VCaP (cell line): ENCODE results near the gene DEFB116.

Experiments used
- H3K27ac ChIP-seq: fragments of 450-650 bp; 2 replicates; pipeline ENCODE4 v1.5.1; 2017
- CTCF ChIP-seq: fragments of 450-650 bp; conservative IDR thresholded peaks from 2 replicates; pipeline ENCODE4 v1.5.1; 2017; ENCODE audit warnings: mild to moderate bottlenecking, moderate library complexity

Gene DEFB116

GRCh38 chr20:31260326-31260932 lies 48.0 kb downstream of the DEFB116 start:
- peak; percentile 89 for TF ChIP-seq CTCF
- no peak overlapping the region for H3K27ac ChIP-seq

DNA sequence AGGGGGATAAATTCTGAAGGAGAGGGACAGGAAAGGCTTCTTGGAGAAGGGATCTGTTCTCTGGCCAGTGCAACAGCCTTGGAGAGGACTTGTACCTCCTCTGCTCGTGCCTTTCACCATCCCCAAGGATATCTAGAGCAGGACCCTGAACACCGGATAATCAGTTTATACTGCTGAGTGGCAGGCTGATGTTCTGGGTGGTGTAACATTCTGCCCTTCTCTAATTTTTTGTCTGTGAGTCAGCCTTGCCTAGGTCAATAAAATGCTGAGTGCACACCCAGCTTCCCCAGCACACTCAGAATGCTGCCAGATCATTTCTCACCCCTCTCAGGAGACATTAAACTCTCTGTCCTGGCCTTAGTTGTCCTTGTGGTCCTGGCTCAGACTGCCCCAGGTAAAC lies 51.0 kb downstream of the DEFB116 start, which contains the start of gene DEFB115:
Gene DEFB115 (plus strand): TSS at position 301 of the 400 bp plus-strand sequence. CDS start 0 bp downstream, at position 301.
- no peak for TF ChIP-seq CTCF
- no peak within 1 kb of the TSS for H3K27ac ChIP-seq

GRCh38 chr20:31256959-31257358 lies 51.4 kb downstream of the DEFB116 start:
- TF ChIP-seq CTCF = no peak
- H3K27ac ChIP-seq = no peak overlapping the region
